Prostate gland (tissue), 2 donors: Measurements from ENCODE around the gene MRPS23.

Experiments used
- CTCF ChIP-seq, 4 experiments: fragments of 200-600 bp in 2 of 4; fragments of 450-650 bp in 2 of 4; sonication (generic) in 2 of 4; IDR thresholded peaks; 1 replicate in 3 of 4; 2 replicates in 1 of 4; pipeline ENCODE4 v1.5.1; 2016 to 2019; ENCODE audit warnings: antibody characterized with exemption in 4 of 4, mild to moderate bottlenecking in 2 of 4, moderate library complexity in 2 of 4
- POLR2A ChIP-seq: fragments of 450-650 bp; IDR thresholded peaks from one replicate; pipeline ENCODE4 v1.6.1; 2016; ENCODE audit warnings: antibody characterized with exemption, mild to moderate bottlenecking
- POLR2AphosphoS5 ChIP-seq: sonication (generic); formaldehyde crosslinking; IDR thresholded peaks from one replicate; pipeline ENCODE4 v1.6.1; 2017; ENCODE audit warnings: antibody characterized with exemption

- TF ChIP-seq POLR2A, result no peak
- TF ChIP-seq CTCF (IDR thresholded peaks at IDR 0.05), result no peak
- no peak for TF ChIP-seq POLR2AphosphoS5
Observed at GRCh38 chr17:57881783-57882351, 32.0 kb upstream of the MRPS23 start.
